ENCODE measurements around the gene ZFAND3. TPM values are rescaled to one million over a fixed set of nuclear protein-coding genes. Genes with fewer than 3 reads are reported as not detected.

Gene ZFAND3
- polyA plus RNA-seq, 1 of the 3 experiments (the other 2 are of a cell fraction) = 16.7 TPM

DNA sequence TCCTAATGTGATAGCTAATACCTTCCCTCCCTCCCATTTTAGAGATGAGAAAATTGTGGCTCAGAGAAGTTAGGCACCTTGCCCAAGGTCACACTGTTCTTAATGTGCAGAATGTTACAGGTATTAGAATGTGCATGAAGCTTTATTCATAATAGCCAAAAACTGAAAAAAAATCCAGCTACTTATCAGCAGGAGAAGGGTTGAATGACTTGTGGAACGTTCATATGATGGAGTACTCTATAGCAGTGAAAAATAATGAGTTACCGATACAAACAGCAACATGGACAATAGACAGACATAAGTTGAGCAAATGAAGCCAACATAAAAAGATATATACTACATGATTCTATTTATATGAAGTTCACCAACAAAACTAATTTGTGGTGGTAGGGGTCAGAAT lies 37.7 kb upstream of the ZFAND3 start:
- ChIA-PET CTCF (interaction anchor here (0.9 to 1.7 kb wide), 2 partner anchors 25 to 82 kb away, joined by 3 read pairs; no protein-coding TSS in a partner anchor), POLR2A (interaction anchor here (0.7 kb wide), 1 partner anchor 23 kb away, joined by 10 read pairs; no protein-coding TSS in a partner anchor)
- Histone ChIP-seq H3K4me1 (ENCODE audit: control insufficient read depth in 1 of 2, insufficient read depth in 2 of 2, low read depth in 1 of 2, low read length in 1 of 2) (peaks cover 0 to 40% of the 10 kb centered on the region in 2 experiments; a peak in 1 of 4 replicates), H3K9me3 (no peaks in the 10 kb centered on the region), H3K36me3 (replicated peaks in 1 of 2; ENCODE audit: control insufficient read depth in 1 of 2, insufficient read depth in 2 of 2, low read length in 1 of 2) (no peaks in the 10 kb centered on the region), H2AFZ (ENCODE audit: low read depth) (no peak overlapping the region), H3K4me2 (no peak overlapping the region), H3K4me3 (ENCODE audit: low read depth in 2 of 2, low read length in 1 of 2) (no peak overlapping the region), H3K27me3 (ENCODE audit: insufficient read depth) (no peaks in the 10 kb centered on the region), H3F3A (replicated peaks; ENCODE audit: insufficient read depth) (no peaks in the 10 kb centered on the region), H3K79me2 (ENCODE audit: insufficient read depth) (no peaks in the 10 kb centered on the region), H3K9ac (no peak overlapping the region), H4K20me1 (ENCODE audit: insufficient read depth) (no peaks in the 10 kb centered on the region), H3K27ac (ENCODE audit: low read depth in 2 of 2, low read length in 1 of 2) (no peak overlapping the region), H3K9me2 (no peaks in the 10 kb centered on the region)
- TF ChIP-seq ELF1 (IDR thresholded peaks at IDR 0.05) = no peak
- TF ChIP-seq RAD21 (IDR thresholded peaks at IDR 0.05; ENCODE audit: low read length) = no peak
- TF ChIP-seq, protein P1, sequence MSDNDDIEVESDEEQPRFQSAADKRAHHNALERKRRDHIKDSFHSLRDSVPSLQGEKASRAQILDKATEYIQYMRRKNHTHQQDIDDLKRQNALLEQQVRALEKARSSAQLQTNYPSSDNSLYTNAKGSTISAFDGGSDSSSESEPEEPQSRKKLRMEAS (IDR thresholded peaks at IDR 0.05; ENCODE audit: low read depth) = no peak
- WGBS (ENCODE audit: low lambda C conversion rate) = 93% methylated on average over 2 of the region's 2 CpGs
- DNase-seq = no peak

DNA sequence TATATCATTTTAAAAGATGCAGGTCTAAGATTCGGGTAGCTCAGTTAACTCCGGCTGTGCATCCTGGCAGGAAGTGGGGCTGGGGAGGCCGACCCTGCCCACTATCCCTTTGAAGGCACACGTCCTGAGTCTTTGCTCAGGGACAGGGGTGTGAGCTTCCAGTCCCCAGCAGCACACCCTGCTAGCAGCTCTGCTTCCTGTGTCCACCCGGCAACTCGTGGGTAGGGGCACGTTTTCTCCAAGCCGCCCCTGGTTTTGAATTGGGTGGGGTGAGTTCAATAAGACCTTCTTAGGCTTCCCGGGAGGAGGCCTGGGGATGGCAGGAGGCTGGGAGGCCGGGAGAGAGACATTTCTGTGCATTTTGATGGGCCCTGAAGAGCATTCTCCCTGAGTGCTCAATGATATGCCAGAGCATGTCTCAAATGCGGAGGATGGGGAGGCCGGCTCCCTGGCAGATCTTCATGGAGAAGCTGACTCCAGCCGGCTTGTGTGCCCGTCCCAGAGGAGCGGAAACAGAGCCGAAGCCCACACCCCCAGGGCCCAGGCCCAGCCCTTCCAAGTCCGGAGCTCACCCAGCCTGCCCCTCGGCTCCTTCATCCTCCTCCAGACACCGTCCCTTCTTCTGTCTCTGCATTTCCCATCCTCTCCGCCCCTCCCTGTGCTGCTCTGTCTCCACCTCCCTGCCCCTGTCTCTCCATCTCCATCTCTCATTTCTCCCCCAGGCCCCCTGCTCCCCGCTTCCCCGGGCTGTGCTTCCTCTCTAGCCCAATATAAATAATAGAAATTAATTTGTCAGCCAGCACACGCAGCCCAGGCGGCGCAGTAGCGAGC lies 36.3 kb upstream of the ZFAND3 start:
- Histone ChIP-seq H2AFZ (ENCODE audit: low read depth) (no peak overlapping the region), H3K4me3 (ENCODE audit: low read depth in 2 of 2, low read length in 1 of 2) (no peak overlapping the region), H3K27ac (ENCODE audit: low read depth in 2 of 2, low read length in 1 of 2) (no peak overlapping the region), H3K79me2 (ENCODE audit: insufficient read depth) (no peaks in the 10 kb centered on the region), H3K9ac (no peak overlapping the region), H3K36me3 (replicated peaks in 1 of 2; ENCODE audit: control insufficient read depth in 1 of 2, insufficient read depth in 2 of 2, low read length in 1 of 2) (no peaks in the 10 kb centered on the region), H4K20me1 (ENCODE audit: insufficient read depth) (no peaks in the 10 kb centered on the region), H3K27me3 (ENCODE audit: insufficient read depth) (no peaks in the 10 kb centered on the region), H3K4me2 (no peak overlapping the region), H3K9me2 (no peaks in the 10 kb centered on the region), H3K9me3 (no peaks in the 10 kb centered on the region), H3K4me1 (ENCODE audit: control insufficient read depth in 1 of 2, insufficient read depth in 2 of 2, low read depth in 1 of 2, low read length in 1 of 2) (peaks cover 0 to 39% of the 10 kb centered on the region in 2 experiments; a peak in 1 of 4 replicates), H3F3A (replicated peaks; ENCODE audit: insufficient read depth) (no peaks in the 10 kb centered on the region)
- ChIA-PET POLR2A (interaction anchor here (0.9 kb wide), 1 partner anchor 78 kb away, joined by 3 read pairs; no protein-coding TSS in a partner anchor), CTCF (interaction anchor here (0.6 to 2.2 kb wide), 5 partner anchors 26 to 711 kb away, joined by 3 to 9 read pairs (median 3); no protein-coding TSS in a partner anchor)
- peak; percentile 48 for DNase-seq
- TF ChIP-seq, protein P2, sequence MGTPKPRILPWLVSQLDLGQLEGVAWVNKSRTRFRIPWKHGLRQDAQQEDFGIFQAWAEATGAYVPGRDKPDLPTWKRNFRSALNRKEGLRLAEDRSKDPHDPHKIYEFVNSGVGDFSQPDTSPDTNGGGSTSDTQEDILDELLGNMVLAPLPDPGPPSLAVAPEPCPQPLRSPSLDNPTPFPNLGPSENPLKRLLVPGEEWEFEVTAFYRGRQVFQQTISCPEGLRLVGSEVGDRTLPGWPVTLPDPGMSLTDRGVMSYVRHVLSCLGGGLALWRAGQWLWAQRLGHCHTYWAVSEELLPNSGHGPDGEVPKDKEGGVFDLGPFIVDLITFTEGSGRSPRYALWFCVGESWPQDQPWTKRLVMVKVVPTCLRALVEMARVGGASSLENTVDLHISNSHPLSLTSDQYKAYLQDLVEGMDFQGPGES (IDR thresholded peaks at IDR 0.05; ENCODE audit: low read depth, low read length) = no peak
- TF ChIP-seq GATA2 (CRISPR knock-in tag; IDR thresholded peaks at IDR 0.05) (no peak), SMC3 (IDR thresholded peaks at IDR 0.05; ENCODE audit: low read depth, low read length) (no peak), NFIC (IDR thresholded peaks at IDR 0.05; ENCODE audit: borderline replicate concordance) (no peak), FOXM1 (IDR thresholded peaks at IDR 0.05; ENCODE audit: low read depth) (no peak), TAF1 (IDR thresholded peaks at IDR 0.05; ENCODE audit: borderline replicate concordance, low read depth, low read length) (no peak), EP300 (IDR thresholded peaks at IDR 0.05; ENCODE audit: borderline replicate concordance in 1 of 2, low read depth in 1 of 2, low read length in 1 of 2) (no peak), RFX5 (IDR thresholded peaks at IDR 0.05; ENCODE audit: low read length) (no peak)
- TF ChIP-seq, protein P3, sequence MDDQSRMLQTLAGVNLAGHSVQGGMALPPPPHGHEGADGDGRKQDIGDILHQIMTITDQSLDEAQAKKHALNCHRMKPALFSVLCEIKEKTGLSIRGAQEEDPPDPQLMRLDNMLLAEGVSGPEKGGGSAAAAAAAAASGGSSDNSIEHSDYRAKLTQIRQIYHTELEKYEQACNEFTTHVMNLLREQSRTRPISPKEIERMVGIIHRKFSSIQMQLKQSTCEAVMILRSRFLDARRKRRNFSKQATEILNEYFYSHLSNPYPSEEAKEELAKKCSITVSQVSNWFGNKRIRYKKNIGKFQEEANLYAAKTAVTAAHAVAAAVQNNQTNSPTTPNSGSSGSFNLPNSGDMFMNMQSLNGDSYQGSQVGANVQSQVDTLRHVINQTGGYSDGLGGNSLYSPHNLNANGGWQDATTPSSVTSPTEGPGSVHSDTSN (IDR thresholded peaks at IDR 0.05) = no peak
- TF ChIP-seq, protein P4, sequence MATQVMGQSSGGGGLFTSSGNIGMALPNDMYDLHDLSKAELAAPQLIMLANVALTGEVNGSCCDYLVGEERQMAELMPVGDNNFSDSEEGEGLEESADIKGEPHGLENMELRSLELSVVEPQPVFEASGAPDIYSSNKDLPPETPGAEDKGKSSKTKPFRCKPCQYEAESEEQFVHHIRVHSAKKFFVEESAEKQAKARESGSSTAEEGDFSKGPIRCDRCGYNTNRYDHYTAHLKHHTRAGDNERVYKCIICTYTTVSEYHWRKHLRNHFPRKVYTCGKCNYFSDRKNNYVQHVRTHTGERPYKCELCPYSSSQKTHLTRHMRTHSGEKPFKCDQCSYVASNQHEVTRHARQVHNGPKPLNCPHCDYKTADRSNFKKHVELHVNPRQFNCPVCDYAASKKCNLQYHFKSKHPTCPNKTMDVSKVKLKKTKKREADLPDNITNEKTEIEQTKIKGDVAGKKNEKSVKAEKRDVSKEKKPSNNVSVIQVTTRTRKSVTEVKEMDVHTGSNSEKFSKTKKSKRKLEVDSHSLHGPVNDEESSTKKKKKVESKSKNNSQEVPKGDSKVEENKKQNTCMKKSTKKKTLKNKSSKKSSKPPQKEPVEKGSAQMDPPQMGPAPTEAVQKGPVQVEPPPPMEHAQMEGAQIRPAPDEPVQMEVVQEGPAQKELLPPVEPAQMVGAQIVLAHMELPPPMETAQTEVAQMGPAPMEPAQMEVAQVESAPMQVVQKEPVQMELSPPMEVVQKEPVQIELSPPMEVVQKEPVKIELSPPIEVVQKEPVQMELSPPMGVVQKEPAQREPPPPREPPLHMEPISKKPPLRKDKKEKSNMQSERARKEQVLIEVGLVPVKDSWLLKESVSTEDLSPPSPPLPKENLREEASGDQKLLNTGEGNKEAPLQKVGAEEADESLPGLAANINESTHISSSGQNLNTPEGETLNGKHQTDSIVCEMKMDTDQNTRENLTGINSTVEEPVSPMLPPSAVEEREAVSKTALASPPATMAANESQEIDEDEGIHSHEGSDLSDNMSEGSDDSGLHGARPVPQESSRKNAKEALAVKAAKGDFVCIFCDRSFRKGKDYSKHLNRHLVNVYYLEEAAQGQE (IDR thresholded peaks at IDR 0.05; ENCODE audit: low read depth, low read length) = no peak
- 85% methylated on average over 20 of the region's 26 CpGs for WGBS (ENCODE audit: low lambda C conversion rate)

All from SK-N-SH (cell line).